Dedifferentiated amniotic fluid mesenchymal stem cell (primary cell): ENCODE results near the gene NEAT1.

ENCODE experiments used
- DNase-seq: peaks from one replicate; pipeline ENCODE4 v3.0.0-alpha.2; 2016; ENCODE audit errors: extremely low spot score

Gene NEAT1

GRCh38 chr11:65389294-65389980, 33.2 kb upstream of the NEAT1 start:
- no peak for DNase-seq

- DNase-seq = no peak
Measured at GRCh38 chr11:65390099-65390941, 32.3 kb upstream of the NEAT1 start.

GRCh38 chr11:65390996-65391395, 31.6 kb upstream of the NEAT1 start:
- no peak for DNase-seq

GRCh38 chr11:65392186-65392829, 30.3 kb upstream of the NEAT1 start:
- no peak for DNase-seq

GRCh38 chr11:65392899-65393298, 29.7 kb upstream of the NEAT1 start:
- DNase-seq = no peak

- no peak for DNase-seq
Measured at GRCh38 chr11:65393513-65394079, 29.0 kb upstream of the NEAT1 start.

- no peak for DNase-seq
Measured at GRCh38 chr11:65394125-65394536, 28.5 kb upstream of the NEAT1 start.

GRCh38 chr11:65395961-65396530, 26.6 kb upstream of the NEAT1 start:
- no peak for DNase-seq

- DNase-seq = no peak
Measured at GRCh38 chr11:65396769-65397745, 25.5 kb upstream of the NEAT1 start.

GRCh38 chr11:65398362-65398910, 24.2 kb upstream of the NEAT1 start:
- no peak for DNase-seq

GRCh38 chr11:65399249-65399648, 23.3 kb upstream of the NEAT1 start:
- DNase-seq = no peak

GRCh38 chr11:65399845-65400244, 22.8 kb upstream of the NEAT1 start:
- DNase-seq = no peak

- DNase-seq = no peak
Measured at GRCh38 chr11:65400307-65401072, 22.1 kb upstream of the NEAT1 start.

GRCh38 chr11:65401073-65401802, 21.4 kb upstream of the NEAT1 start:
- DNase-seq = no peak

GRCh38 chr11:65401803-65402248, 20.8 kb upstream of the NEAT1 start:
- DNase-seq = no peak

- no peak for DNase-seq
Measured at GRCh38 chr11:65402790-65403189, 19.8 kb upstream of the NEAT1 start.

- DNase-seq = no peak
Measured at GRCh38 chr11:65403607-65404121, 18.9 kb upstream of the NEAT1 start.

GRCh38 chr11:65404210-65404609, 18.4 kb upstream of the NEAT1 start:
- no peak for DNase-seq
